Fibroblast of the aortic adventitia (primary cell): ENCODE data around the gene ELP2. TPM values are rescaled to one million over a fixed set of nuclear protein-coding genes. Genes with fewer than 3 reads are reported as not detected.

Experiments
- DNase-seq: peaks from one replicate; pipeline ENCODE4 v3.0.0-alpha.2; 2010; ENCODE audit warnings: low read depth
- H3K4me3 ChIP-seq: 2 replicates; pipeline ENCODE4 v1.5.1; 2011; ENCODE audit warnings: low read depth, mild to moderate bottlenecking, control low read depth, low read length, moderate library complexity
- total RNA-seq: library from RNA; depleted of rRNA; stranded (reverse); fragments of >200 nt; gene quantifications from 2 replicates; pipeline ENCODE4 v1.2.3, GENCODE V29; 2012; ENCODE audit warnings: low replicate concordance
- TF ChIP-seq, protein P1 (sequence below): IDR thresholded peaks from 2 replicates; pipeline ENCODE4 v1.5.1; 2011; ENCODE audit warnings: mild to moderate bottlenecking, low read length, control low read depth, inconsistent platforms; ENCODE audit not compliant: insufficient read depth

ELP2 gene
- total RNA-seq, 1 donor = 83.3 TPM

- no peak for DNase-seq
- TF ChIP-seq, protein P1, sequence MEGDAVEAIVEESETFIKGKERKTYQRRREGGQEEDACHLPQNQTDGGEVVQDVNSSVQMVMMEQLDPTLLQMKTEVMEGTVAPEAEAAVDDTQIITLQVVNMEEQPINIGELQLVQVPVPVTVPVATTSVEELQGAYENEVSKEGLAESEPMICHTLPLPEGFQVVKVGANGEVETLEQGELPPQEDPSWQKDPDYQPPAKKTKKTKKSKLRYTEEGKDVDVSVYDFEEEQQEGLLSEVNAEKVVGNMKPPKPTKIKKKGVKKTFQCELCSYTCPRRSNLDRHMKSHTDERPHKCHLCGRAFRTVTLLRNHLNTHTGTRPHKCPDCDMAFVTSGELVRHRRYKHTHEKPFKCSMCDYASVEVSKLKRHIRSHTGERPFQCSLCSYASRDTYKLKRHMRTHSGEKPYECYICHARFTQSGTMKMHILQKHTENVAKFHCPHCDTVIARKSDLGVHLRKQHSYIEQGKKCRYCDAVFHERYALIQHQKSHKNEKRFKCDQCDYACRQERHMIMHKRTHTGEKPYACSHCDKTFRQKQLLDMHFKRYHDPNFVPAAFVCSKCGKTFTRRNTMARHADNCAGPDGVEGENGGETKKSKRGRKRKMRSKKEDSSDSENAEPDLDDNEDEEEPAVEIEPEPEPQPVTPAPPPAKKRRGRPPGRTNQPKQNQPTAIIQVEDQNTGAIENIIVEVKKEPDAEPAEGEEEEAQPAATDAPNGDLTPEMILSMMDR = no peak
- no peak overlapping the region for H3K4me3 ChIP-seq
Measured at GRCh38 chr18:36169938-36170337, 40.2 kb downstream of the ELP2 start.

DNA sequence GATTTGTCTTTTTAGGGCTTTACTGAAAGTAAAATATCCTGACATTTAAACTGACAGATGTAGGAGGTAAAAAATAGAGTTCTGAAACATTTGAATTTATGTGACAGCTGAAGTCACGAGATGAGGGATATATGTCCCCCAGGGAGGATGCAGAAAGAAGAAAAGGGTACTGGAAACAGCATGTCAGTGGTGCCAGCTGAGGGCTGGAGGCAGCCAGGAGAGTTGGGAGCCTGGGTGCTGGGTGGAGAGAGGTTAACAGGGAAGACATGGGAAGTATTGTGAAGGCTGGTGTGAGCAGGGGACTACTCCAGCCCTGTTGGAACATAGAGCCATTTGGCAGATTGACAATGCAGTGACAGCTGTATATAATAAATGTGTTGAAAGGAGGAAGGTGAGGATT is 45.8 kb downstream of the ELP2 start:
- TF ChIP-seq, protein P1 = no peak
- DNase-seq = no peak
- no peak overlapping the region for H3K4me3 ChIP-seq

- DNase-seq = no peak
- no peak overlapping the region for H3K4me3 ChIP-seq
- TF ChIP-seq, protein P1 = no peak
Measured at GRCh38 chr18:36176177-36176584, 46.5 kb downstream of the ELP2 start.

- no peak overlapping the region for H3K4me3 ChIP-seq
- peak; percentile 84 for DNase-seq
- TF ChIP-seq, protein P1 = no peak
Measured at GRCh38 chr18:36176711-36177110, 47.0 kb downstream of the ELP2 start.

- H3K4me3 ChIP-seq = no peak overlapping the region
- DNase-seq = no peak
- TF ChIP-seq, protein P1 = no peak
Measured at GRCh38 chr18:36177913-36178312, 48.2 kb downstream of the ELP2 start.

DNA sequence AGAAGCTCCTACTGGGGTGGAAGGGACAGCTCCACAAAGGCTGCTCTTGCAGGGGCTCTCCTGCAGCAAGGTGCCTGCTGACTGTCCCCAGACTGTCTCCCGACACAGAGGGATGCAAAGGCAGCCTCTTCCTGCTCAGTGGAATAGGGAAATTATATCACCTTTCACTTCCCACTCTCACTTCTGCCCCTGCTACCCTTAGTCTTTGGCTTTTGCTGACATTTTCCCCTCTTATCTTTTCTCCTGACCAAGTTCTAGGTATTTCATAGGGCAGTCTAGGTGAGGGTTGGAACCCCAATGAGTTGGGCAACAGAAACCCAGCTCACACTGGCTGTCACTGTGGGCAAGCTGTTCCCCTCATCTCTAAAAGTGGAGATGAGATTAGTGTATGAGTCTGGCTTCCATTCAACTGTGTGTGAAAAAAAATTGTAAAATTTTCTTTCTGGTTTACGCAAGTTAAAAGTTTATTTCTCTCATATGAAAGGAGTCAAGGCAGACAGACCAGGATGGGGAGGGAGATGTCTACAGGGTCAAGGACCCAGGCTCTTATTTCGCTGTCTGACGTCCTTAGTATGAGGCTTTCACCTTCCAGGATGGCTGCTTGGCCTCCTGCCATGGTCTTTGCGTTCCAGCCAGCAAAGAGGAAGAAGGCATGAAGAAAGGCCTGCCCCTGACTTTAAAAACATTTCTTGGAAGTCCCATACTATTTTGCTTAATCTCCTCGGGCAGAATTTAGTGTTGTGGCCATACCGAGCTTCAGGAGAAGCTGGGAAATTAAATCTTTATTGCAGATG is 50.1 kb downstream of the ELP2 start:
- TF ChIP-seq, protein P1 = no peak
- DNase-seq = peak; percentile 92
- no peak overlapping the region for H3K4me3 ChIP-seq

GRCh38 chr18:36181441-36181840 is 51.7 kb downstream of the ELP2 start:
- DNase-seq = no peak

More at GRCh38 chr18:36181441-36181840, 51.7 kb downstream of the ELP2 start:
- H3K4me3 ChIP-seq = no peak overlapping the region
- TF ChIP-seq, protein P1 = no peak
